Suppressor macrophage treated with lipopolysaccharide for 4 hours (primary cell): ENCODE data around the gene S100PBP.
A peak's percentile ranks its signal among the peaks of the same experiment; 100 is the strongest.

Experiments
- DNase-seq: peaks from one replicate; pipeline ENCODE4 v3.0.0-alpha.2; 2020

S100PBP gene

DNA sequence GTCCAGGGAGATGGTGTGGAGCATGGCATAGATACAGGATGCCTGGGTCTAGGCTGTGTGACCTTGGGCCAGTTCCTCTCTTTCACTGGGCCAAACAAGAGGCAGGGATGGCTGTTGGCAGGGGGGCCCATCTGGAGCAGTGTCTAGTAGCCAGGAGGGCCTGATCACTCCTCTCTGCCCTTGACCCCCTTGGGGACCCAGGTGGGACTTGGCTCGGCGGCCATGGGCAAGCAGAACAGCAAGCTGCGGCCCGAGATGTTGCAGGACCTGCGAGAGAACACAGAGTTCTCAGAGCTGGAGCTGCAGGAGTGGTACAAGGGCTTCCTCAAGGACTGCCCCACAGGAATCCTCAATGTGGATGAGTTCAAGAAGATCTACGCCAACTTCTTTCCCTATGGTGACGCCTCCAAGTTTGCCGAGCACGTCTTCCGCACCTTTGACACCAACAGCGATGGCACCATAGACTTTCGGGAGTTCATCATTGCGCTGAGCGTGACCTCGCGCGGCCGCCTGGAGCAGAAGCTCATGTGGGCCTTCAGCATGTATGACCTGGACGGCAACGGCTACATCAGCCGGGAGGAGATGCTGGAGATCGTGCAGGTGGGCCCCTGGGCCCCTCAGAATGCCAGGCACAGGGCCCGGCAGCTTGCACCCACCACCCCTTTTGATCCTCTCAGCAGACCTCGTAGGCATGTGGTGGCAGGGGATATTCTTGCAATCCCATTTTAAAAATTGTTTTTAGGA lies 71.4 kb downstream of the S100PBP start:
- DNase-seq, result no peak

DNA sequence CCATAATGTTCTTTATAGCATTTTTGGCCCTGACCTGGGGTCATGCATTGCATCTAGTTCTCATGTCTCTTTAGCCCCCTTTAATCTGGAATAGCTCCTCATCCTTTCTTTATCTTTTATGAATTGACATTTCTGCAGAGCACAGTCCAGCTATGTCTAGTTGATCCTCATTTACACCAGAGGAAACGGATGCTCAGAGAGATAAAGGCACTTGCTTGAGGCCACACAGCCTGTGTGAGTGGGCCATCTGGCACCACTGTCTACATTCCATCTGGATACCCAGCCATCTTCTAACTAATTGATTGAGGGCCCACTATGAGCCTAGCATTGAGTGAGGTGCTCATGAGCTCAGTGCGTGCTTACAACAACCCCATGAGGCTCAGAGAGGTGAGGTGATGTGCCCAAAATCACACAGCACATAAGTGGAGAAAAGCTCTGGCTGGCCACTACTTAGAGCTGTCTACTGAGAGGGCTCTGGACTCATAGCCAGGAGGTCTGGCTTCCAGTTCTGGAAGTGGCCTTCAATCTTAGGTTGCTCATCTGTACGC lies 72.4 kb downstream of the S100PBP start:
- no peak for DNase-seq

DNA sequence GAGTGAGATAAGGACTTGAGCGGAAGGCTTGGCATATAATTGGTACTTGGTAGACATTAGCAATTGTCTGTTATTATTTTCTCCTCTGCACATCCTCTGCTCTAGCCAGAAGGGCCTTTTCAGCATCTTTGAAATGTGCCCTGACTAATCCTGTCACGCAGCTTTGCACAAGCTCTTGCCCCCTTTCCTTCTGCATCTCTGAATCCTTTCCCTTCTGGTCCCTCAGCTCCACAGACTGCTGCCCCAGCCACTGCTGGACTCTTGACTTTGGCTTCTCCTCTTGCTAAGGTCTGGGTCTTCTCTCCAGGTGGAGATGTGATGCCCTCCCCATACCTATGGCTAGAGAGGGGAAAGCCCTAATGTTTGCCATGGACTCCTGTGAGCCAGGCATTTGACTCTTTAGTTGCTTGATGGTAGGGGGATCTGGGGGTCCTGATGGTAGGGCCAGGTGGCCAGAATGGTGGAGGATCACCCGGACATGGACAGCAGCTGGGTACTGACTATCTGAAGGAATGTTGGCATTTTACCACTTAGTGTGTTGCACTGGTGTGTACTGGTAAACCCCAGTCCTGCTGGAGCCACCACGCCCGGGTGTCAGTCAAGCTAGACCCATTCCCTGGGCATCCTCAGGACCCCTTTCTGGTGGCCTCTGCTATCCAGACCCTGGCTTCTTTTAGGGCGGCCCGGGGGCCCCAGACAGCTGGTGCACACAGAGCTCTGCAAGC lies 73.2 kb downstream of the S100PBP start:
- DNase-seq, result no peak

DNA sequence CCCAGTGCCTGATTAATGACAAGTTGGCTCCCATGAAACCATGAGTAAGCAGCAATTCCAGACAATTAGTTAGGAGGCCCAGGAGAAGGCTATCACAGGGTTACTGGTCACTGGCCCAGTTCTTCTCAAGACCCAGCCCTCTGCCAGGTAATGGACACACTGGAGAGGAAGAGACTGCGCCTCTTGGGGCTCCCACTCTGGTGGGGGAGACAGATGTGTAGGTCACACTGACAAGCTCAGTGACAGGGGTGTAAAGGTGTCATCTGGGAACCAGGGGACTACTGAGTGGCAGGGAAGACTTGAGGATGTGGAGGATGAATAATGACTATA lies 73.8 kb downstream of the S100PBP start:
- no peak for DNase-seq

DNA sequence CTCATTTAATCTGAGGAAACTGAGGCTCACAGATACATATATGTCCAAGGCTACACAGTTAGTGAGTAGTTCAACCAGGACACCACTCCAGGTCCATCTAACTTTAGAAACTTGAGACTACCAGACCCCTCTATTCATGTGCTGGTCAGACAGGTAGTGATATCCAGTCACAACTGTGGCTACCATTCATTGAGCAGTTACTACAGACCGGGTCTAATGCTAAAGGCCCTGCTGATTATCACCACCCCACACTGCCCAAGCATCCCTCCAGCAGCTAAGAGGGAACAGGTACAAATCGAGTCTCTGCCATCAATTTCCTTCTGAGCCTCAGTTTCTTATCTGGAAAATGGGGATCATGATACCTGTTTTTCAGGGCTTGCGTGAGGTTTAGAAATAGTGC lies 74.2 kb downstream of the S100PBP start:
- DNase-seq, result no peak

DNA sequence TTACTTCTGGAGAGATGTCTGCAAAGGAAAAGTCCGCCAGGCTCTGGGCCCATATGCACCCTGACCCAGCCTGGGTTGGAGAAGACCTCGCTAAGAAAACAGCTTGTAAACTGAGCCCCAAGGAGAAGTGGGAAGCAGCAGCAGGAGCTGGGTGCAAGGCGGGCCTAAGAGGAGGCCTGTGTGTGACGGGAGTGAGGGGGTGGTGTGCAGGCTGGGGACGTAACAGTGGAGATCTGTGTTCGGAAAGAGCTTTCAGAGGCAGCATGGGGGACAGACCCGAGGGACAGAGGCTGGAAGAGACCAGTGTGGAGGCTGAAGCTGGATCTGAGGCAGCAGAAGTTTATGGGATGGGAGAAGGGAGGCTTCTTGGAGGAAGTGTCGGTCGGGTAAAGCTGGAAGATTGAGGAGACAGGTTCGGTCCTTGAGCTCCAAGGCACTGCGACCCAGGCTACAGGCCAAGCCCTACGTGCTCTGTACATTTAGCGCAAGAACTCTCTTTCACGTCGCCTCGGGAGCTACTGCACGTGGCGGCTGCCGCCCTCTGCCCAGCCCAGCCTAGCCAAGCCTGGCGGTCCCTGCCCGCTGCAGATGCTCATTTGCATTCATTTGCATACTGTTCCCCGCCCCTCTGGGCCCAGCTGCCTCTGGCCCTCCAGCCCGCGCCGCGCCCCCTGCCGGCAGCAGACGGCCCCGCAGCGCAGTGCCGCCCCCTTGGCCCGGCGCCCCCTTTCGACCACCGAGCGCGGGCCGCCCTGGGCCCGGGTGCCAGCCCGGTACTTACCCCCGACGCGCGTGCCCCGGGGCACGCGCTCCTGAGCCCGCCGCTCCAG lies 75.1 kb downstream of the S100PBP start:
- DNase-seq, result peak; percentile 30

DNA sequence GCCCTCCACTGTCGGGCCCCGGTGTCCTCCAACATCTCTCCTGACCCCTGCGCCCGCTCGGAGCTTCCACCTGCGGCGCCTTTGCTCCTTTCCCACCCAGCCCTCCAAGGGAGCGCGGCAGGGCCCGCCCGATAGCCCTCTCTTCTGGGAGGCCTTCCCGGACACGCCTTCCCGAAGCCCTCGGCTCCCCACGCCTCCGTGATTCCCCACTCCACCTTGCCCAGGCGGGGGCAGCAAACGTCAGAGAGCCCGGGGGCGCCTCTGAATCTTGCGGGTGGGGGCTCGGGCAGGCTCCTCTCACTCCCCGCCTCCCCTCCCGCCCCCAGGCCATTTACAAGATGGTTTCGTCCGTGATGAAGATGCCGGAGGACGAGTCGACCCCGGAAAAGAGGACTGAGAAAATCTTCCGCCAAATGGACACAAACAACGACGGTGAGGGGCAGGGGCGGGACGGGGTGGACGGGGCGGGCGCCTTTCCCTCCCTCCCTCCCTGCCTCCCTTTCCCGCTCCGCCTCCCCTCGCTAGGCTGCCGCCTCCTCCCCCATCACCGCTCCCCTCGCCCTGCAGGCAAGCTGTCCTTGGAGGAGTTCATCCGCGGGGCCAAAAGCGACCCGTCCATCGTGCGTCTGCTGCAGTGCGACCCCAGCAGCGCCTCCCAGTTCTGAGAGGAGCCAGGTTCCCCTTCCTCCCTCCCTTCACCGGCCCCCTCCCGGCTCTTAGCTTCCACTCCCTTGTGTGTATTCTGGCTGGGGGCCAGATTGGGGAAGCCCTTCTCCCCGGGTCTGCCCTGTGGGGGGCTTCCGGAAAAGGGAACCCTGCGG lies 76.0 kb downstream of the S100PBP start:
- DNase-seq, result no peak

DNA sequence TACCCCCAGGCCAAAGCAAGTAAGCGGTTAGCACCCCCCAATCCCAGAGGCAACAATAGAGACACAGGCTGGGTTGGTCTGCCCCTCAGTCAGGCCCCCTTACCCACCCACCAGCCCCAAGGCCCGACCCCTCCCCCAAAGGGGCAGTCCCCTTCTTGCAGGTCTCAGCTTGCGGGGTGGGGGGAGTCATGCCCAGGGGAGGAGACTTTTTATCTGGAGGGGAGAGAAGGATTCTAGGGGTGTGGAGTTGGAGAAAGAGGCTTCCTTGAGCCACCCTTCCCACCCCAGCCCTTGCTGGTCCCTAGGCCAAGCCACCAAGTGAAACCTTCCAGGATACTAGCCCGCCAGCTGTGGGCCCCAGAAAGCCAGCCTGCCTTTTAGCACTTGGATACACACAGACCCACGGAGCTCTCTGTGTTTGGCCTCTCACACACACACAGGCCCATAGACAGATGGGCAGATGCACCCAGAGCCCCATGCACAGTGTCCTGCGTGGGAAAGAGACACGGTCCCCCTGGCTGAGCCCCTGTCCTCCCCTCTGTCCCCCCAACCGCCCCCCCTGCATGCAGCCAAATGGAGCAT lies 76.7 kb downstream of the S100PBP start:
- no peak for DNase-seq

DNA sequence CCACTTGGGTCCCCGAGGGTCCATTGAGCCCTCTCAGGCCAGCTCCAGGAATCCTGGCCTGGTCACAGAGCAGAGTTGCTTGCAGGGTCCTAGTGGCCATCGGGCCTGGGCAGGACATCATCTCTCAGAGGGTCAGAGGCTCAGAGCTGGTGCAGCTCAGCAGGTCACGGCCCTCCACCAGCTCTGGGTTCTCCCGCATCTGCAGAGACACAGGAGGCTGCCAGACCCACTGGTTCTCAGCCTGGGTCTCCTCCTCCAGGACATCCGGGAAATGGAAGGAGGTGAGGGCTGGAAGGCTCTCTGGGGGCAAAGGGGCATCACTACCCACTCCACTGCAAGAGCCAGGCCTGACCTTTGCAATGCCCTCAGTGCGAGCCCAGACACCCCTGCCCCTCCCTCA lies 77.2 kb downstream of the S100PBP start:
- no peak for DNase-seq

DNA sequence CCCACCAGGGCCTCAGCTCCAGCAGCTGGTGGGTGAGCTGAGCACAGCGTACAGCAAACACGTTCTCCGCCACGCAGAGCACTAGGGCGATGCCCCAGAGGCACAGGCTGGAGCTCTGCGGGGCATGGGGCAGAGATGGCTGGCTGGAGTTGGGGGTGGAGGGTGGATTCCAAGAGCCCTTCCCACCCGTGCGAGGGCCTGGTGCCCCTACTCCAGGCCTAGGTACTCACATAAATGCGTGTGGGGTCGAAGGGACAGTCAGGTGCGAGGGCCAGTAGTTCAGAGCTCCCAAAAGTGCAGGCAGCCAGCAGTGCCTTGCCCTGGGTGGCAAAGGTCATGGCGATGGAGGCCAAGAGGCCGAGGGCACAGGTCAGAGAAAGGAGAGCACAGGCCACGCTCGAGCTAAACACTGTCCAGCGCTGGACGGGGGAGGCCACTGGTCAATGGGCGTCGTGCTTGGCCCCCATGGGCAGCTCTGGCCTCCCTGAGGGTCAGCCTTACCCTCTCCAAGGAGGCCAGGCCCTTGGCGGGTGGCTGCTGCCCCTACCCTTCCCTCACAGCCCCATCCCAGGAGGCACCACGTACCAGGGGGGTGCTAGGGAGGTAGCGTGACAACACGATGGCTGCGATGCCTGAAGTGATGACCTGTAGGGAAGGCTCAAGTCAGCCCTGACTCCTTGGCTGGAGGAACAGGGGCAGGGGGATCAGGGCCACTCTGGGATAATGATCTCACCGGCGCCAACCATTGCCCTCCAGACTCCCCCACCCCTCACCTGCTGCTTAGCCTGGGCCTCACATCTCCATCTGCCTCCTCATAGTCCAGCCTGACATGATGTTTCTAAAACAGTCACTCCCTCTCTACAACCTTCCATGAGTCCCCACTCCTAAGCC lies 78.1 kb downstream of the S100PBP start:
- DNase-seq, result no peak

DNA sequence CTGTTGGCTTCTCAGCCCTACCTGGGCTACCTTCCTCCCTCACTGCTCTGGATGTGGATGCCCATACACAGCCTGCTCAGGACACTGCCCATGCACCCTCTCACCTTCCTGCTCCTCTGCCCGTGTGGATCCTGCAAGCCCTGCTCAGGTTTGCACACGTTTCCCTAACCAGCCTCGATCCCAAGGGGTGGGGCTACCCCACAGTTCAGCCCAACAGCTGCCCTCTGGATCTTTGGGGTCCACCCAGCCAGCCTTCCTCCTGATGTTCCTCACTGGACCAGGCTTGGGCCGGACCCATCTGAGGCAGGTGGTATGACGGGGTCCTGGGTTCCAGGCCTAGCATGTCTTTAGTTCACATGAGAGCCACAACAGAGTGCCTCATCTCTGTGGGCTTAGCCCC lies 79.0 kb downstream of the S100PBP start:
- DNase-seq, result no peak

DNA sequence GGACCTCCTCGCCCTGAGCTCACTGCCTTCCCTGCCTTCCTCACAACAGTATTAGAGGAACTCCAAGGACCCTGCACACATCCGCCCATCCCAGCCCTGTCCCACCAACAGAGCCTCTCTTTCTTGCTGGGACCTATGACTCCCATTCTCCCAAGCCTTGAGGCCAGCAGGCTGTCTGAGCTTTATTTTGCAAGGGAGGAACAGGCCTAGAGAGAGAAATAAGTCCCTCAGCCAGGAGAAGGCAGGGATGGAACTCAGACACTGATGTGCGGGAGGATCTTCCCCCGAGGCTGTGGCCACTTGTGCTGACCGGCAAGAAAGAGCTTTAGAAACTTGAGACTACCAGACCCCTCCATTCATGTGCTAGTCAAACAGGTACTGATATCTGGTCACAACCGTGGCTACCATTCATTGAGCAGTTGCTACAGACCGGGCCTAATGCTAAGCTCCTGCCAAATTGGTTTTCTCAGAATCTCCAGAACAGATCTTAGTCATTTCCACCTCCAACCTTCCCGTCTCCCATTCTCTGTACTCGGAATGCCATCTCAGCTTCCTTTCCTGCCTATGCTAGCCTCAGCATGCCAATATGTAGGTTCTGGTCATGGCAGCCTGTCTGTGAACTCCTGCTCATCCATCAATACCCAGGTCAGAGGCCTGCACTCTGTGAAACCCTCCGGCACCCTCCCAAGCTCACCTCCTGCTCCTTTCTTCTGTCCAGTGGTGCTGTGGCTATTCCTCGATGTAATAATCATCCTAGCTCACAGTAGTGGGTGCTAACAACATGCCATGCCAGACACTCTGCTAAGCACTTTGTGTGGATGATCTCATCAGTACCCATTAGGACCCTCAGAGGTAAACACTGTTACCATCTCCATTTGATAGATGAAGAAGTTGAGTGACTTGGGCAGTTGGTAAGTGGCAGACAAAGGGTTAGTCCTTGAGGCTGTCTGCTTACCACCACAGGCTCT lies 79.9 kb downstream of the S100PBP start:
- no peak for DNase-seq

DNA sequence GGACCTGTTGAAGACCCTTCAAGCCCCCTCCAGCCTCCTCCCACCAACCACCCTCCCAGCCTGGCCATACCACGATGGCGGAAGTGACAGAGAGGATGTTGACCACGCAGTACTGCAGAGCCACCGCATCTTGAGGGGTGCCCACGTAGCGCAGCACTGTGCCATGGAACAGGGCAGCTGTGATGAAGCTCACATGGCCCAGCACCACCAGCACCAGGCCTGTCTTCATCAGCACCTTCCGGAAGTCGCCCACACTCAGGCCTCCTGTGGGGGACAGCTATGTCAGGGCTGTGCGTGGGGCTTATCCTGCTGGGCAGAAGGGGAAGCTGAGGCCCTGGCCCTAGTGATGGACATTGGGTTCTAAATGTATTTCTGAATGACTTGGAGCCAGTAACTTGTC lies 80.6 kb downstream of the S100PBP start:
- DNase-seq, result no peak

DNA sequence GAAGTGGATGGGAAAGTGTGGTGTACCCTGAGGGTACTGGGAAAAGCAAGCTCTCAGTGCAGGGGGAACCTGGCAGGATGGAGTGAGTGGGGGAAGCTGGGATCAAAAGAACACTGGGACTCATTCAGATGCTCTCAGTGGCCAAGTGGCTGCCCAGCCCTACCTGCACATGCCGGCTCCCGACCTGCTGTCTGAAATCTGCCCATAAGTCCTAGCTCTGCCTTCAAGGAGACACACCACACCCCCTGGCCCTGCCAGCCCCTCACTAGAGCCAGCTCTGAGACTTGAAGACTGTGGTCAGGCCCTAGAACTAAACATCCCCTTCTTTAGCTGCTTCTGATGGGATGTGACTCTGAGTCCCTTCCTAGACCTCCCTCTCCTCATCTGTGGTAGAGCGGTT lies 81.5 kb downstream of the S100PBP start:
- DNase-seq, result no peak

DNA sequence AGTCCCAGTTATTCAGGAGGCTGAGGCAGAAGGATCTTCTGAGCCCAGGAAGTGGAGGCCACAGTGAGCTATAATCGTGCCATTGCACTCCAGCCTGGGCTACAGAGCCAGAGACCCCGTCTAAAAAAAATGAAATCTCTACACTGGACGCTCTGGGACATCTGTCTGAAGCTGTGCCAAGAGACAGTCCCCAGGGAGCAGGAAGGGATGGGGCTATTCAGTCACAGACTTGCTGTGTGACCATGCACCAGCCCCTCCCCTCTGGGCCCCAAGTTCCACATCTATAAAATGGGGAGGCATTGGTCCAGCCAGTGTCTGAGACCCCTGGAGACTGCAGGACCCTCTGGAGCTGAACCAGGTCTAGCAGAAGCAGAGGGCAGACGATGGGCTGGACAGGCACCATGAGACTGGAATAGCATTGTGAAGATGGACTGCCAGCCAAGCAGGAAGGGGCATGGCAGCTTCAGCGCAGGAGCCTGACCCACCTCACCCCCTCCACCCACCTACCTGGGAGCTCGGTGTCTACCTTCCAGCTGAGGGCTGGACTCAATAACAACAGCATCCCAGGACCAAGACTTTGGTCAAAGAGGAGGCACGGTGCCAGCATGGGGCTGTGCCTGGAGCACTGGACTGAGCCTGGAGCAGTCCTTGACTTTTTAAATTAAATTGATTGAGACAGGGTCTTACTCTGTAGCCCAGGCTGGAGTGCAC lies 82.3 kb downstream of the S100PBP start:
- DNase-seq, result no peak

DNA sequence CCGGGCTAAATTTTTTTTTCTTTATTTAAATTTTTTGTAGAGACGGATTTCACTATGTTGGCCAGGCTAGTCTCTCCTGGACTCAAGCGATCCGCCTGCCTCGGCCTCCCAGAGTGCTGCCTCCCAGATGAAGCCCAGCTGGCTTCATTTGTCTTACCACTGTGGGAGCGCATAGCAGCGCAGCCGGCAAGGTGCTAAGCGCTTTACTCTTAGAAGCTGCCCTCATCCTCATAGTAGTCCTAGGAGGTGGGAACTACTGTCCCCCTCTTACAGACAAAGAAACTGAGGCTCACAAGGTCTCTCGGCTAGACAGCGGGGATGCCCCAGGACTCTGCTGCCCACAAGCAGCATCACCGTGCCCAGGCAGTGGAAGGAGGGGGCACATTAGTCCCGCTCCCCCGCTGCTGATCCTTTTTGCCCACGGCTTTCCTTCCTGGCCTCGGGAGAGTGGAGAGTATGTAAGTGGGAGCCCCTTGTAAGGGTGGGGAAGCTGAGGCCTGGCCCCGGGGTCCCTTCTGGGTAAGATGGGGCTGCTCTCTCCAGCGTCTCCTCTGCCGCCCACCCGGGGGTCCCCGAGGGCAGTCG lies 83.0 kb downstream of the S100PBP start:
- DNase-seq, result no peak

DNA sequence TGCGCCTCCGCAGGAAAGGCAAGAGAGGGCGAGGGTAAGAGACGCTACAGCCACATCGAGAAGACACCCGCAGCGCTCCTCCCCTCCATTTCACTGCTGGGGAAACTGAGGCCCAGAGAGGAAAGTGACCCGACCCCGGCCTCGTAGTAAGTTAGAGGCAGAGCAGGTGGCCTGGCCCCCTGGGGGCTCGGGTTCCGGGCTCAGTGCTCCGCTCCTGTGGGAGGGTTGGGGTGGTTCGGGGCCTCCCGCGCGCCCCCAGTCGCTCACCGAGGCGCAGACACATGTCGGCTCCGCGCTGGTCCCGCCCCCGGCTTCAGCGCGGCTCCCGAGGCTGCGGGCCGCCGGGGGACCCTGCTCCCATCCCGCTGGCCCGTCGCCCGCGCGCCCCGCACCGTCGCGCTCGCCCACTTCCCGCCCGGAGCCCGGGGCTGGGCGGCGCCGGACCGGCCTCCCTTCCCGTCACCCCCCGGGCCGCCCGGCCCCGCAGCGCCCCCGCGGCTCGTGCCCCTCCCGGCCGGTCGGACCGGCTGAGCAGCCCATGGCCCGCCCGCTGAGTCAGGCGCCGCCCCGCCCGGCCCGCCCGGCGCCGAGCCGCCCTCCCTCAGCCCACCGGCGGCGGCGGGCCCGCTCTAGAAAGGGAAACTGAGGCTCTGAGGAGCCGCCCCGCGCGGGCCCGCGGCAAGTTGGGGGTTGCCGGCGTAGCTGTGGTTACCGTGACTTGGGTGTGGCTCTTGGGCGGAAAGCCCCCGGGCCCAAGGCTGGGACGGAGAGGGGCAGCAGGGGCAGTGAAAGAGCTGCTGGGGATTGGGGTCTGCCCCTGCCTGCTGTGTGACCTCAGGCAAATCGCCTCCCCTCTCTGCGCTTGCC lies 83.7 kb downstream of the S100PBP start, which contains the start of gene TMEM54:
Gene TMEM54 (minus strand): TSS at position 434 of the 867 bp plus-strand sequence. CDS start 151 bp downstream, at position 283.
- peak; percentile 29 for DNase-seq
